Neuronal stem cell (in vitro differentiated cells): ENCODE data around the gene ENTPD2.

Experiments used
- DNase-seq: peaks from one replicate; pipeline ENCODE4 v3.0.0-alpha.2; 2013; ENCODE audit warnings: low spot score
- H2AFZ ChIP-seq: one replicate; pipeline ENCODE4 v1.6.1; 2013; ENCODE audit warnings: mild to moderate bottlenecking, low read length, inconsistent platforms
- H2AK5ac ChIP-seq: 2 replicates; pipeline ENCODE4 v1.6.1; 2013; ENCODE audit warnings: low read depth, mild to moderate bottlenecking, inconsistent platforms, low read length, moderate library complexity, mixed read lengths
- H2BK120ac ChIP-seq: 2 replicates; pipeline ENCODE4 v1.6.1; 2013; ENCODE audit warnings: low read depth, mild to moderate bottlenecking, inconsistent platforms, low read length, moderate library complexity, mixed read lengths
- H2BK12ac ChIP-seq: one replicate; pipeline ENCODE4 v1.6.1; 2013; ENCODE audit warnings: low read length, inconsistent platforms
- H2BK15ac ChIP-seq: 2 replicates; pipeline ENCODE4 v1.6.1; 2013; ENCODE audit warnings: mild to moderate bottlenecking, low read length, inconsistent platforms, mixed read lengths
- H2BK5ac ChIP-seq: one replicate; pipeline ENCODE4 v1.6.1; 2013; ENCODE audit warnings: inconsistent platforms, mild to moderate bottlenecking, low read length, moderate library complexity
- H3K14ac ChIP-seq: one replicate; pipeline ENCODE4 v1.6.1; 2013; ENCODE audit warnings: low read length, inconsistent platforms
- H3K18ac ChIP-seq: 2 replicates; pipeline ENCODE4 v1.6.1; 2013; ENCODE audit warnings: low read length, inconsistent platforms
- H3K23ac ChIP-seq: 2 replicates; pipeline ENCODE4 v1.6.1; 2013; ENCODE audit warnings: low read depth, mild to moderate bottlenecking, mixed read lengths, low read length, inconsistent platforms; ENCODE audit not compliant: poor library complexity
- H3K27ac ChIP-seq: replicated peaks from 3 replicates; pipeline ENCODE4 v1.5.1; 2013; ENCODE audit warnings: low read length, inconsistent platforms
- H3K27me3 ChIP-seq, 3 experiments: 2 replicates each; pipeline ENCODE4 v1.6.1; 2013; ENCODE audit warnings: low read length in 3 of 3, mild to moderate bottlenecking in 2 of 3, inconsistent platforms in 1 of 3, low read depth in 1 of 3, mixed read lengths in 1 of 3, moderate library complexity in 1 of 3; ENCODE audit not compliant: control insufficient read depth in 3 of 3, insufficient read depth in 3 of 3
- H3K36me3 ChIP-seq, 2 donors: replicated peaks in 1 of 2; 2 replicates each; pipeline ENCODE4 v1.6.1; 2013; ENCODE audit warnings: low read length in 2 of 2; ENCODE audit not compliant: control insufficient read depth in 2 of 2, insufficient read depth in 2 of 2
- H3K4ac ChIP-seq: 2 replicates; pipeline ENCODE4 v1.6.1; 2013; ENCODE audit warnings: inconsistent platforms, mild to moderate bottlenecking, low read length, moderate library complexity
- H3K4me1 ChIP-seq, 2 donors: 1 replicate in 1 of 2; 2 replicates in 1 of 2; pipeline ENCODE4 v1.6.1; 2013; ENCODE audit warnings: low read length in 2 of 2, low read depth in 1 of 2; ENCODE audit not compliant: control insufficient read depth in 2 of 2, insufficient read depth in 1 of 2
- H3K4me2 ChIP-seq: one replicate; pipeline ENCODE4 v1.6.1; 2013; ENCODE audit warnings: mild to moderate bottlenecking, low read length, inconsistent platforms; ENCODE audit not compliant: insufficient read depth, poor library complexity, severe bottlenecking
- H3K4me3 ChIP-seq, 2 donors: 2 replicates each; pipeline ENCODE4 v1.5.1; 2013; ENCODE audit warnings: low read length in 2 of 2, mild to moderate bottlenecking in 2 of 2, inconsistent platforms in 1 of 2, moderate library complexity in 1 of 2
- H3K79me1 ChIP-seq: one replicate; pipeline ENCODE4 v1.6.1; 2013; ENCODE audit warnings: low read depth, mild to moderate bottlenecking, inconsistent platforms, low read length, moderate library complexity
- H3K9ac ChIP-seq: one replicate; pipeline ENCODE4 v1.6.1; 2013; ENCODE audit warnings: mild to moderate bottlenecking, low read depth, low read length, inconsistent platforms; ENCODE audit not compliant: poor library complexity
- H3K9me3 ChIP-seq, 2 donors: replicated peaks in 1 of 2; 2 replicates each; pipeline versions ENCODE3 to v1.6.1; 2013; ENCODE audit warnings: low read length in 2 of 2, mild to moderate bottlenecking in 2 of 2, inconsistent platforms in 1 of 2, low read depth in 1 of 2, mixed read lengths in 1 of 2, moderate library complexity in 1 of 2; ENCODE audit not compliant: control insufficient read depth in 2 of 2, insufficient read depth in 1 of 2
- H4K8ac ChIP-seq: one replicate; pipeline ENCODE4 v1.6.1; 2013; ENCODE audit warnings: low read depth, mild to moderate bottlenecking, inconsistent platforms, low read length, moderate library complexity
- H4K91ac ChIP-seq: one replicate; pipeline ENCODE4 v1.6.1; 2013; ENCODE audit warnings: low read length, low read depth, mild to moderate bottlenecking, inconsistent platforms; ENCODE audit not compliant: poor library complexity
- WGBS, 2 donors: extraction: QIAGEN DNeasy Blood & Tissue Kit; methylation state at CpG; one replicate each; pipeline ENCODE4 v1.1.7; 2013; ENCODE audit warnings: missing lambda C conversion rate in 2 of 2, mixed read lengths in 1 of 2; ENCODE audit not compliant: insufficient read length in 2 of 2, insufficient replicate concordance in 1 of 2; ENCODE audit errors: extremely low coverage in 2 of 2; 5-methylcytosine and 5-hydroxymethylcytosine counted together

The ENTPD2 gene

DNA sequence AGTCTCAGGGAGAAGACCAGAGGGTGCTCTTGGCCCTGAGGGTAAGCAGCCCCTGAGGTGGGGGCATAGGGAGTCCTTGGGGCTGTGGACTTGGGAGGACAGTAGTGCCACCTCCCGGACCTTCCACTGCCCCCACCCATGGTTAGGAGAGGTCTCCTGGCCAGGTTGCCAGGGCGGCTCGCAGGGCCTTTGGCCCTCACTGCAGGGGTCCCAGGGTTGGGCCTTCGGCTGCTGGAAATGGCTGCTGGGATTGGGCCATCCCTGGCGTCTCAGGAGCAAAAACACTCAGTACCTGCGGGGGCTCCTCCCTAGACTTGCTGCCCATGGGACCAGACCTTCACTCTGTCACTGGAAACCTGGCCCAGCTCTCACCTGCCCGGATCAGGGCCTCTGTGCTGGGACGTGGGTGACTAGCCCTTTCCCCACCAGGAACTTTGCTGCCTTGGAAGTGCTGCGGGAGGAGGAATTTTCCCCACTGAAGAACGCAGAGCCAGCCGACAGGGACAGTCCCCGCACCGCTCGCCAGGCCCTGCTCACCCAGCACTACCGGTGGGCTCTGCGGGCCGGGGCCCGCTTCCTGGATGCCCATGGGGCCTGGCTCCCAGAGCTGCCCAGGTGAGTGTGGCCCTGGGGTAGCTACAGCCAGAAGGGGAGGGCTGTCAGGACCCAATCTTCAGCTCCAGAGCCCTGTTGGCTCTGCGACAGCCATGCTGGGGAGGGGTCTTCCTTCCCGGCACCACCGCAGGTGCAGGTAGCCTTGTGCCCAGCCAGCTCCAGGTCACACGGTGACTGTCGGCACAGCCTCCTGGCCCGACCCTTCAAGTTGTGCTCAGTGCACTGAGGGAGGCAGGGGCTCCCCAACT lies 26.6 kb upstream of the ENTPD2 start:
- peak overlapping the region; percentile 43 for H2BK15ac ChIP-seq
- H3K23ac ChIP-seq: peak overlapping the region; percentile 58
- H3K4me1 ChIP-seq: peaks cover 8 to 11% of the 10 kb centered on the region in 2 donors
- no peak overlapping the region for H2BK5ac ChIP-seq
- WGBS, 2 donors: no CpG with 5 or more reads among the region's 24 CpGs
- no peak overlapping the region for H3K18ac ChIP-seq
- H3K9me3 ChIP-seq: peaks cover 0 to 10% of the 10 kb centered on the region in 2 donors
- no peak overlapping the region for H3K4me3 ChIP-seq
- no peak overlapping the region for H4K91ac ChIP-seq
- no peak overlapping the region for H2BK120ac ChIP-seq
- H3K79me1 ChIP-seq: peaks cover 4% of the 10 kb centered on the region
- no peak overlapping the region for H2AFZ ChIP-seq
- no peak overlapping the region for H4K8ac ChIP-seq
- H3K27ac ChIP-seq: no peak overlapping the region
- peak overlapping the region; percentile 79 for H2AK5ac ChIP-seq
- H3K36me3 ChIP-seq: no peaks in the 10 kb centered on the region
- no peak overlapping the region for H2BK12ac ChIP-seq
- H3K14ac ChIP-seq: peak overlapping the region; percentile 17
- peaks cover 29 to 86% (median 64%) of the 10 kb centered on the region in 3 experiments for H3K27me3 ChIP-seq
- peak overlapping the region; percentile 12 for H3K9ac ChIP-seq
- H3K4ac ChIP-seq: no peak overlapping the region
- H3K4me2 ChIP-seq: no peak overlapping the region
- no peak for DNase-seq

DNA sequence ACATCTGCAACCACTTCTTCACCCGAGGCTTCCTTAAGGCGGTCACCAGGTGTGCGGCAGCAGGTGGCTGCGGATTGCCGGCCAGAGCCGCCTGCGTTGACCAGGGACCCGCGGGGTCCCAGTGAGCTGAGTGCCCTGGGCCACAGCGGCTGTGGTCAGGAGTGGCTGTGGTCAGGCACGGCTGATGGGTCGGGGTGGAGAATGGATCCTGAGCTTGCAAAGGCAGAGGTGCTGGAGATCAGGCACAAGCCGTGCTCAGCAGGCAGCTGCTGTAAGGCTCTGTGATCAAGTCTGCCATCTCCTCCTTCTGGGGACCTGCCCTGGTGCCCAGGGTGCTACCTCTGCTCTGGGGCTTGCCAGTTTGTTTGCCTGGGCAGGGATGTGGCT lies 25.5 kb upstream of the ENTPD2 start:
- H3K4ac ChIP-seq: no peak overlapping the region
- peaks cover 8 to 11% of the 10 kb centered on the region in 2 donors for H3K4me1 ChIP-seq
- no peak overlapping the region for H3K4me2 ChIP-seq
- no peak overlapping the region for H4K91ac ChIP-seq
- H3K36me3 ChIP-seq: no peaks in the 10 kb centered on the region
- H2AK5ac ChIP-seq: peak overlapping the region; percentile 82
- no CpG with 5 or more reads among the region's 13 CpGs for WGBS, 2 donors
- H4K8ac ChIP-seq: no peak overlapping the region
- no peak overlapping the region for H2BK120ac ChIP-seq
- no peak overlapping the region for H2AFZ ChIP-seq
- peak overlapping the region; percentile 28 for H2BK15ac ChIP-seq
- H3K9me3 ChIP-seq: peaks cover 0 to 10% of the 10 kb centered on the region in 2 donors
- H3K9ac ChIP-seq: no peak overlapping the region
- peak overlapping the region; percentile 39 for H3K14ac ChIP-seq
- peaks cover 29 to 92% (median 68%) of the 10 kb centered on the region in 3 experiments for H3K27me3 ChIP-seq
- H3K18ac ChIP-seq: peak overlapping the region; percentile 35
- H3K79me1 ChIP-seq: peaks cover 4% of the 10 kb centered on the region
- no peak overlapping the region for H3K4me3 ChIP-seq
- no peak overlapping the region for H2BK5ac ChIP-seq
- H2BK12ac ChIP-seq: no peak overlapping the region
- DNase-seq: no peak
- H3K23ac ChIP-seq: peak overlapping the region; percentile 75
- no peak overlapping the region for H3K27ac ChIP-seq

GRCh38 chr9:137078701-137079400 lies 25.0 kb upstream of the ENTPD2 start:
- peak overlapping the region; percentile 63 for H3K14ac ChIP-seq
- H3K4ac ChIP-seq: no peak overlapping the region
- no peak for DNase-seq
- no CpG with 5 or more reads among the region's 51 CpGs for WGBS, 2 donors
- no peak overlapping the region for H2BK5ac ChIP-seq
- peak overlapping the region; percentile 58 for H2BK12ac ChIP-seq
- H3K79me1 ChIP-seq: peaks cover 4% of the 10 kb centered on the region
- peaks cover 8 to 11% of the 10 kb centered on the region in 2 donors for H3K4me1 ChIP-seq
- peaks cover 0 to 10% of the 10 kb centered on the region in 2 donors for H3K9me3 ChIP-seq
- H2AK5ac ChIP-seq: peak overlapping the region; percentile 90
- no peak overlapping the region for H4K91ac ChIP-seq
- H3K9ac ChIP-seq: no peak overlapping the region
- peak overlapping the region; percentile 71 for H2AFZ ChIP-seq
- H3K4me3 ChIP-seq: peak overlapping the region in 1 of 2 donors; percentile 59
- peak overlapping the region; percentile 76 for H3K18ac ChIP-seq
- H4K8ac ChIP-seq: no peak overlapping the region
- no peaks in the 10 kb centered on the region for H3K36me3 ChIP-seq
- peak overlapping the region; percentile 43 for H3K4me2 ChIP-seq
- H2BK15ac ChIP-seq: peak overlapping the region; percentile 38
- H3K27me3 ChIP-seq: peaks cover 29 to 92% (median 66%) of the 10 kb centered on the region in 3 experiments
- H3K27ac ChIP-seq: no peak overlapping the region
- peak overlapping the region; percentile 47 for H2BK120ac ChIP-seq
- peak overlapping the region; percentile 85 for H3K23ac ChIP-seq
